ENCODE data around the gene FBXO30.

Gene FBXO30

GRCh38 chr6:145822456-145822855 lies 7.9 kb upstream of the FBXO30 start:
- FAIRE-seq (no peak), DNase-seq (ENCODE audit: insufficient read length, low spot score) (no peak)

- DNase-seq (ENCODE audit: insufficient read length, low spot score) (no peak), FAIRE-seq (no peak)
Measured at GRCh38 chr6:145819994-145820393, 5.4 kb upstream of the FBXO30 start.

- DNase-seq (ENCODE audit: insufficient read length, low spot score) (no peak), FAIRE-seq (no peak)
Measured at GRCh38 chr6:145818796-145819195, 4.2 kb upstream of the FBXO30 start.

GRCh38 chr6:145816392-145816791 lies 1.8 kb upstream of the FBXO30 start:
- DNase-seq (ENCODE audit: insufficient read length, low spot score) (no peak), FAIRE-seq (peak; percentile 31)

GRCh38 chr6:145815309-145816274 lies 997 bp upstream of the FBXO30 start:
- DNase-seq (ENCODE audit: insufficient read length, low spot score): no peak
- FAIRE-seq: peak; percentile 69

- no peak for FAIRE-seq
- no peak for DNase-seq (ENCODE audit: insufficient read length, low spot score)
Measured at GRCh38 chr6:145814035-145814500, 527 bp downstream of the FBXO30 start.

- no peak for DNase-seq (ENCODE audit: insufficient read length, low spot score)
- FAIRE-seq: peak; percentile 71
Measured at GRCh38 chr6:145813285-145814034, 1.1 kb downstream of the FBXO30 start.

- no peak for DNase-seq (ENCODE audit: insufficient read length, low spot score)
- FAIRE-seq: no peak
Measured at GRCh38 chr6:145811741-145812140, 2.9 kb downstream of the FBXO30 start.

- FAIRE-seq (peak; percentile 87), DNase-seq (ENCODE audit: insufficient read length, low spot score) (no peak)
Measured at GRCh38 chr6:145809785-145810184, 4.8 kb downstream of the FBXO30 start.

- no peak for FAIRE-seq
- peak; percentile 2 for DNase-seq (ENCODE audit: insufficient read length, low spot score)
Measured at GRCh38 chr6:145809211-145809610, 5.4 kb downstream of the FBXO30 start.

- DNase-seq (ENCODE audit: insufficient read length, low spot score) (no peak), FAIRE-seq (no peak)
Measured at GRCh38 chr6:145808239-145808638, 6.4 kb downstream of the FBXO30 start.

GRCh38 chr6:145802141-145802540 lies 12.5 kb downstream of the FBXO30 start:
- FAIRE-seq: no peak
- no peak for DNase-seq (ENCODE audit: insufficient read length, low spot score)

GRCh38 chr6:145801021-145801420 lies 13.6 kb downstream of the FBXO30 start:
- DNase-seq (ENCODE audit: insufficient read length, low spot score) (no peak), FAIRE-seq (no peak)

- no peak for FAIRE-seq
Measured at GRCh38 chr6:145798530-145798929, 16.1 kb downstream of the FBXO30 start.

GRCh38 chr6:145789443-145789842 lies 25.2 kb downstream of the FBXO30 start:
- FAIRE-seq (no peak), DNase-seq (ENCODE audit: insufficient read length, low spot score) (no peak)

More at GRCh38 chr6:145798530-145798929, 16.1 kb downstream of the FBXO30 start:
- no peak for DNase-seq (ENCODE audit: insufficient read length, low spot score)

GRCh38 chr6:145787688-145788087 lies 26.9 kb downstream of the FBXO30 start:
- no peak for FAIRE-seq
- no peak for DNase-seq (ENCODE audit: insufficient read length, low spot score)

GRCh38 chr6:145784683-145785082 lies 29.9 kb downstream of the FBXO30 start:
- DNase-seq (ENCODE audit: insufficient read length, low spot score) (no peak), FAIRE-seq (peak; percentile 51)

GRCh38 chr6:145783796-145784195 lies 30.8 kb downstream of the FBXO30 start:
- DNase-seq (ENCODE audit: insufficient read length, low spot score) (no peak), FAIRE-seq (no peak)

GRCh38 chr6:145772846-145773245 lies 41.7 kb downstream of the FBXO30 start:
- FAIRE-seq (no peak), DNase-seq (ENCODE audit: insufficient read length, low spot score) (no peak)

- no peak for FAIRE-seq
- no peak for DNase-seq (ENCODE audit: insufficient read length, low spot score)
Measured at GRCh38 chr6:145765449-145765848, 49.1 kb downstream of the FBXO30 start.

- FAIRE-seq (no peak), DNase-seq (ENCODE audit: insufficient read length, low spot score) (no peak)
Measured at GRCh38 chr6:145763742-145764141, 50.9 kb downstream of the FBXO30 start.

Measured in GM19239 (cell line).